HFFc6 (cell line): ENCODE results near the gene RRP36. TPM values are rescaled to one million over a fixed set of nuclear protein-coding genes. Genes with fewer than 3 reads are reported as not detected.

ENCODE experiments used
- DNase-seq: peaks from one replicate; pipeline ENCODE4 v3.0.0-alpha.2; 2018
- H3K27ac Mint-ChIP-seq: 2 replicates; pipeline ENCODE4 v1.8.0; 2020; ENCODE audit warnings: mild to moderate bottlenecking, mixed read lengths
- H3K27me3 Mint-ChIP-seq: 2 replicates; pipeline ENCODE4 v1.8.0; 2021; ENCODE audit warnings: mild to moderate bottlenecking, moderate library complexity, mixed read lengths; ENCODE audit not compliant: insufficient read depth
- H3K36me3 Mint-ChIP-seq: 2 replicates; pipeline ENCODE4 v1.8.0; 2021; ENCODE audit warnings: low read depth, mixed read lengths
- H3K4me1 Mint-ChIP-seq: 2 replicates; pipeline ENCODE4 v1.8.0; 2020; ENCODE audit warnings: low read depth, mixed read lengths
- H3K4me3 Mint-ChIP-seq: 2 replicates; pipeline ENCODE4 v1.8.0; 2020; ENCODE audit warnings: mild to moderate bottlenecking, moderate library complexity, mixed read lengths
- H3K9me3 Mint-ChIP-seq: 2 replicates; pipeline ENCODE4 v1.8.0; 2020; ENCODE audit warnings: mild to moderate bottlenecking, mixed read lengths
- total RNA-seq, 6 experiments: library from RNA; stranded (reverse); fragmentation: NEBNext Ultra II Directional; extraction: Animal tissue kit (Norgen Biotek cat#: 25700); gene quantifications; 2 replicates in 1 of 6; 3 replicates in 5 of 6; pipeline ENCODE4 v1.2.3, GENCODE V29; 2021
- TF ChIP-seq, protein P1 (sequence below): fragments of 200-600 bp; sonication (generic); IDR thresholded peaks from 2 replicates; pipeline ENCODE4 v1.5.0; 2021; ENCODE audit warnings: antibody characterized with exemption, mild to moderate bottlenecking

Gene RRP36
- total RNA-seq, 6 experiments from 2014 or later: 85.0 to 101 (median 96.4) TPM

DNA sequence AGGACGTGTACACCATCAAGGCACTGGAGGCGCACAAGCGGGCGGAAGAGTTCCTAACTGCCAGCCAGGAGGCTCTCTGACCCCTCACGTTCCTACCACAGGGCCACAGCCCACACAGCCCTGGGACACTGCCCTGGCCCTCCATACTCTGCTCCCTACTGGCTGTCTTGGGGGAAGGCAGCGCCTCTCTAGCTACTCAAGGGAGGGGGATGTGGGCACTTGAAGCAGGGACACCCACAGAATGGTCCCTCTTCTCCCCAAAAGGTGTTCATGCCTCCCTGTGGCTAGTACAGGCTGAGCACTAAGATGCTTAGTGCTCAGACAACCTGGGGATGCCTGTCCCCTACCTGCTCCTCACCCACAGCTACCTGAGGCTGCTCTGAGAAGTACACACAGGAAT, 10.2 kb upstream of the RRP36 start:
- no peak for DNase-seq
- Mint-ChIP-seq H3K36me3 (peaks cover 35% of the 10 kb centered on the region), H3K27ac (no peak overlapping the region), H3K27me3 (no peaks in the 10 kb centered on the region; the same call in none of the 2 replicates), H3K4me3 (no peak overlapping the region), H3K9me3 (no peaks in the 10 kb centered on the region), H3K4me1 (peaks cover 39% of the 10 kb centered on the region)
- TF ChIP-seq, protein P1, sequence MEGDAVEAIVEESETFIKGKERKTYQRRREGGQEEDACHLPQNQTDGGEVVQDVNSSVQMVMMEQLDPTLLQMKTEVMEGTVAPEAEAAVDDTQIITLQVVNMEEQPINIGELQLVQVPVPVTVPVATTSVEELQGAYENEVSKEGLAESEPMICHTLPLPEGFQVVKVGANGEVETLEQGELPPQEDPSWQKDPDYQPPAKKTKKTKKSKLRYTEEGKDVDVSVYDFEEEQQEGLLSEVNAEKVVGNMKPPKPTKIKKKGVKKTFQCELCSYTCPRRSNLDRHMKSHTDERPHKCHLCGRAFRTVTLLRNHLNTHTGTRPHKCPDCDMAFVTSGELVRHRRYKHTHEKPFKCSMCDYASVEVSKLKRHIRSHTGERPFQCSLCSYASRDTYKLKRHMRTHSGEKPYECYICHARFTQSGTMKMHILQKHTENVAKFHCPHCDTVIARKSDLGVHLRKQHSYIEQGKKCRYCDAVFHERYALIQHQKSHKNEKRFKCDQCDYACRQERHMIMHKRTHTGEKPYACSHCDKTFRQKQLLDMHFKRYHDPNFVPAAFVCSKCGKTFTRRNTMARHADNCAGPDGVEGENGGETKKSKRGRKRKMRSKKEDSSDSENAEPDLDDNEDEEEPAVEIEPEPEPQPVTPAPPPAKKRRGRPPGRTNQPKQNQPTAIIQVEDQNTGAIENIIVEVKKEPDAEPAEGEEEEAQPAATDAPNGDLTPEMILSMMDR: peak; percentile 34

DNA sequence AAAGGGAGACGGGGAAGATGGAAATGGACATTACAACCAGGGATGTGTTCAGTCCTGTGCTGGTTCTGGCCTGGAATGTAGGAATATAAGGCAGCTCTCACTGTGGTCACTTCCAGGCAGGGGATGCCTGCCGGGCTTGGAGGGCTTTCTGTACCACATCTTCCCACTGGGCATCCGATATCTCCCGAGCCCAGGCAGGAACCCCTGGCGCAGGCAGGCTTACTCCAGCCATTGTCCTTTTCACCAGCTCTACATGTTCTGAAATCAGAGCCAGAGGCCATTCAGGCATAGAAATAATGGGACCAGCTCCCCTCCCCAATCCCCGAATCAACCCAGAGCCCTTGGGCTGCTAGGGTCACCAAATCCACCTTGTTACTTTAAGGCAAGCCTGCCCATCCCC, 9.1 kb upstream of the RRP36 start:
- Mint-ChIP-seq H3K4me3 (peak overlapping the region; percentile 95), H3K36me3 (peaks cover 39% of the 10 kb centered on the region), H3K27me3 (no peaks in the 10 kb centered on the region; the same call in none of the 2 replicates), H3K9me3 (no peaks in the 10 kb centered on the region), H3K4me1 (peaks cover 48% of the 10 kb centered on the region), H3K27ac (peak overlapping the region; percentile 92; the same call in 1 of the 2 replicates)
- TF ChIP-seq, protein P1: no peak
- no peak for DNase-seq

DNA sequence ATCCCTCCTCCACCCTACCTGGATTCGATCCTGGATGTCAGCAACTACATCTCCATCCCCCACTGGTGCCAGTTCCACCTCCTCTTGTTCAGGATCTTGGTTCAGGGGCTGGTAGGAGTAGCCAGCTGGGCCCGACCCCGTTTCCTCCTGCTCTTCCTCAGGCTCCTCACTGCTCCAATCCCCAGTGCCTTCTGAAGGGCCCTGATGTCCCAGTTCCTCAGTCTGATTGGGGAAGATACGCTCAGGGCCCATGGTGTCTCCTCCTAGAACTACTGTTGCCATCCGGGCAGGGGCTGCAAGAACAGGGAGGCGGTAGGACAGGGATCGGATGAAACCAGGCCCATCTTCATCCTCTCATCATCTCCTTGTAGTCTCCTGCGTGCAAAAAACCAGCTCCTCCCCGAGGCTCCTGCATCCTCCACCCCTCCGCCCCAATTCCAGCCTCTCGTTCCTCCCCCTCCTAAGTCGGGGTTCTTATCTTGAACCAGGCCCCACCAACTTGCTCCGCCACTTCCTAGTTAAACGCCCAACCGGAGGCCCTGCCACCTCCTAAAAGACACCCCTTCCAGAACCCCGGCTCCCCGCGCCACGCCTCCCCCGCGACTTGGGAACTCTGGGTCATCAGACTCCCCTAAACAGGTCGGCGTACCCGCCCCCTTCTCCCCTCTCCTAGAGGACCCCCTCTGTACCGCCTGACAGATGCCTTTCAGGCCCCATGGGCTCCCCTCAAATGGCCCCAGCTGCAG, 8.2 kb upstream of the RRP36 start:
- DNase-seq: peak; percentile 55
- peaks cover 48% of the 10 kb centered on the region for H3K4me1 Mint-ChIP-seq
- peak overlapping the region; percentile 95 for H3K4me3 Mint-ChIP-seq
- H3K36me3 Mint-ChIP-seq: peaks cover 46% of the 10 kb centered on the region
- H3K9me3 Mint-ChIP-seq: no peaks in the 10 kb centered on the region
- no peaks in the 10 kb centered on the region; the same call in none of the 2 replicates for H3K27me3 Mint-ChIP-seq
- H3K27ac Mint-ChIP-seq: peak overlapping the region; percentile 92
- TF ChIP-seq, protein P1: no peak

DNA sequence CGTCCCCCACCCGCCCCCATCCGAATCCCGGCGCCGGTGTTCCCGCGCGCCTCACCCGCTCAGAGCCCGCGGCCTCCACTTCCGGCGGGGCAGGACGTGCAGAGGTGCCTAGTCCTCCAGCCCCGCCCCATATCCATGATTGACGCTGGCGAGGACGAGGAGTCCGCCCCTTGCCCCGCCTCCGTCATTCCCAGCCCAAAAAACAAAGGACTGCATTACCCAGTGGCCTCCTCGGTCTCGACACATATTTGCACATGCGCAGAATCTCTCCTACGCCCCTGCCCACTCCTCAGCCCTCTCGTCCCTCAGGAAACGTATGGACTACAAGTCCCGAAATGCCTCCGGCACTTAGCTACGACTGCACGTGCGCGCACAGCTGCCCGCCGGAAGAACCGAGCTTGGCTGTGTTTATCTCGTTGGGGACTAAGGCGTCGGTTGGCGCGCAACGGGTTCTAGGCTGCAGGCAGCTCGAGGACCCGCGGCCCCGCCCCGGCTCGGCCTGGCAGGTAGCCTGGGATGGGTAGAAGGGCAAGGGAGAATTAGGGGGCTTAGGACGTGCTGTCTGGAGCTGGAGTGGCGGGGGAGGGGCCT, 7.5 kb upstream of the RRP36 start, which contains the start of the genes KLHDC3 and MEA1:
KLHDC3 (plus strand) TSS at position 407 of the 591 bp plus-strand sequence. CDS start 2,944 bp downstream, outside the sequence.
MEA1 (minus strand) TSS at position 104 of the 591 bp plus-strand sequence. CDS start 133 bp downstream, outside the sequence.
- H3K4me1 Mint-ChIP-seq: peaks cover 48% of the 10 kb centered on the region
- H3K9me3 Mint-ChIP-seq: no peaks in the 10 kb centered on the region
- H3K27ac Mint-ChIP-seq: peak within 1 kb of the TSS; percentile 92
- peak; percentile 100 for DNase-seq
- peaks cover 46% of the 10 kb centered on the region for H3K36me3 Mint-ChIP-seq
- H3K27me3 Mint-ChIP-seq: no peaks in the 10 kb centered on the region; the same call in none of the 2 replicates
- H3K4me3 Mint-ChIP-seq: peak within 1 kb of the TSS; percentile 95
- TF ChIP-seq, protein P1: no peak

DNA sequence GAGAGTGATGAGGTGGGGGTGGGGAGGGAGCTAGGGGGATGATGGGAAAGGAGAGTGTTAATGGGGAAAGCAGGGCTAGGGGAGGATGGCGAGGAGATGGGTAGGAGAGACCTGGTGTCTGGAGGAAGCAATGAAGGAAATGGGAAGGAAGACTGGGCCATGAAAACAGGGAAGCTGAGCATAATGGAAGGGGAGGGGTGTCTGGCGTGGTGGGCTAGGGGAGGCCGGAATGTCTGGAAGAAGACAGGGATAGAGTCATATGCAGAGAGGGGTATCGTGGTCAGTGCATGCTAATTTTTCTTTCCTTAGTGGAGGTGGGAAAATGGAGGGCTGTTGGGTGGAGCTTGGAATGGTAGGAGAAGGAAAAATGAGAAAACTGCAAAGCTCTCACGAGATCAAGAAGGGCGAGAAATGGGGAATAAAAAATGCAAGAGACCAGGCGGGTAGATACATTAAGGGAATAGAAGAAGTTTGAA, 7.0 kb upstream of the RRP36 start:
- peaks cover 51% of the 10 kb centered on the region for H3K36me3 Mint-ChIP-seq
- TF ChIP-seq, protein P1: no peak
- no peaks in the 10 kb centered on the region for H3K9me3 Mint-ChIP-seq
- peak overlapping the region; percentile 95 for H3K4me3 Mint-ChIP-seq
- peak; percentile 47 for DNase-seq
- H3K27me3 Mint-ChIP-seq: no peaks in the 10 kb centered on the region; the same call in none of the 2 replicates
- H3K4me1 Mint-ChIP-seq: peaks cover 53% of the 10 kb centered on the region
- peak overlapping the region; percentile 87 for H3K27ac Mint-ChIP-seq
